ENCODE results near the gene ZNF783. TPM values are rescaled to one million over a fixed set of nuclear protein-coding genes. Genes with fewer than 3 reads are reported as not detected.
"Not testable (repeated sequence)": the region's sequence is repeated elsewhere in the genome, so short reads cannot be mapped to it uniquely, and the experiment has no call there.

ZNF783 gene
- total RNA-seq, 1 donor from 2014 or later = 5.1 TPM

DNA sequence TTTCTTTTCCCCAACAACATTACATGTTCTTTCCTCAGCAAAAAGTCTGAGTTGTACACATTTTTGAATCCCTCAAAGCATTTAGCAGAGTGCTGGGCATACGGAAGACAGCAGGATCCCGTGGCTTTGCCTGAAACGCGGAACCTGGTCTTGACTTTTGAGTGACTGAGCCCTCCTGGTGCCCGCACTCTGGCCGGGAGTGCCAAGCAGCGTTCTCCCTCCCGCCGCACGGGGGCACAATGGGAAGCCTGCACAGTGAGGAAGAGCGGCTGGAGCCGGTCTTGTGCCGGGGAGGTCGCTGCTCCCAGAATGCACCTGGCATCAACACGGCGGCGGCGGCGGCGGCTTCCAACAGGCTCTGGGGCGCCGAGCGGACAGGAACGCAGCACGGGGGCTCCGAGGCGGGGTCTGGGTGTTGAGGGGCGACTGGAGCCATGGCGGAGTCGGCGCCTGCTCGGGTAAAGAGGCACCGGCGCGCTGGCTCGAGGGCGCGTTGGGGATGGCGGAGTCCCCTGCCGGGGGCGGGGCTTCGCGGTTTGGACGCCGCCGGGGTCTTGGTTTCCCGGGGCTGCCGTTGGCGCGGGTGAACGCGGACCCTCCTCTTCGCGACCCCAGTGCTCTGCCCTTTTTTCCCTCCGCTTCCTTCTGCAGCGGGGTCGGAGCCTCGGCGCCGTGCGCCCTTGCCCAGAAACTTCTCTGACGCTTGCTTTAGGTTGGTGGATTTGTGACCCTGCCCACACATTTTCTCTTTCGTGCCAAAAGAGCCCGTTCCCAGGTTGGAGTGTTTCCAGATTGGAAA lies 22.5 kb upstream of the ZNF783 start, which contains the start of gene ZNF212:
ZNF212 (plus strand) TSS at position 307 of the 799 bp plus-strand sequence; CDS start at position 435, 128 bp downstream.
- peak; percentile 99 for ATAC-seq
- peak; percentile 93 for DNase-seq (ENCODE audit: low spot score)

DNA sequence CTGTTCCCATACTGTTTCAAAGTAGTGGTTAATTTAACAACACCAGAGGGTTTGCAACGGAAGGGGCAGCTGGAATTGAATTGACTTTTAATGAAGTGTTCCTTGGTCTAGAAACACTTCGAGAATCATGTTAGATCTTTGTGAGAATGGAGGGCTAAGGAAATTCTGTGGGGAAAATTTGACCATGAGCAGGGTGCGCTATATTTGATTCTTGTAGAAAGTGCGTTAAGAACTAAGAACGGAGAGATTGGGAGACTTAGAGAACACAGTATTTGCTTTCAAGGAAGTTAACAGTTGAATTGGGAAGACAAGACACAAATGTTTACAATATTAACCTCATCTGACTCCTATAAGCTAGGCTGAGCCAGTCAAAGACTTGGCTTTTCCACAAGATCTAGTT lies 21.4 kb upstream of the ZNF783 start:
- ATAC-seq = no peak
- no peak for DNase-seq (ENCODE audit: low spot score)

DNA sequence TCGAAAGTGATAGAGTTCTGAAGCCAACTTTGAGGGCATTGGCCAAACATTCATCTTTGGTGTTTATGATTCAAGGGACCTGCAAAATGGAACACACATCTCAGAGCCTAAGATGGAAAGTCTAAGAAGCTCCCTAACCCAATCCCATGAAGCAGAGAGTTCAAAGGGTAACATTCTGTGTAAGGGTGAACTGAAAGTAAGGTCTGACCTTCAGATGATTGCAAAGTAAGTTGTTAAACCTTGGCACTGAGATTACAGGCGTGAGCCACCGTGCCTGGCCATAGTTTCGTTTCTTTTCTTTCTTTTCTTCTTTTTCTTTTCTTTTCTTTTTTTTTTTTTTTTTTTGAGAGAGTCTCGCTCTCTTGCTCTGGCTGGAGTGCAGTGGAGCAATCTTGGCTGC lies 20.3 kb upstream of the ZNF783 start:
- DNase-seq (ENCODE audit: low spot score) (no peak), ATAC-seq (peak; percentile 60)

DNA sequence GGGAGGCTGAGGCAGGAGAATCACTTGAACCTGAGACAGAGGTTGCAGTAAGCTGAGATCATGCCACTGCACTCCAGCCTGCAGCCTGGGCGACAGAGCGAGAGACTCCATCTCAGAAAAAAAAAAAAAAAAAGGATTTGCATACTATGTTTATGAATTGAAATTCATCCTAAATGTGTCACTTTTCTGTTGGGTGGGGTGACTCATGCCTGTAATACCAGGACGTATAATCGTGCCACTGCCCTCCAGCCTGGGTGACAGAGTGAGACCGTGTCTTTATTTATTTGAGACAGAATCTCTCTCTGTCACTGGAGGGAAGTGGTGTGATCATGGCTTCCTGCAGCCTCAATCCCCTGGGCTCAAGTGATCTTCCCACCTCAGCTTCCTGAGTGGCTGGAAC lies 16.8 kb upstream of the ZNF783 start:
- ATAC-seq (no peak), DNase-seq (ENCODE audit: low spot score) (no peak)

DNA sequence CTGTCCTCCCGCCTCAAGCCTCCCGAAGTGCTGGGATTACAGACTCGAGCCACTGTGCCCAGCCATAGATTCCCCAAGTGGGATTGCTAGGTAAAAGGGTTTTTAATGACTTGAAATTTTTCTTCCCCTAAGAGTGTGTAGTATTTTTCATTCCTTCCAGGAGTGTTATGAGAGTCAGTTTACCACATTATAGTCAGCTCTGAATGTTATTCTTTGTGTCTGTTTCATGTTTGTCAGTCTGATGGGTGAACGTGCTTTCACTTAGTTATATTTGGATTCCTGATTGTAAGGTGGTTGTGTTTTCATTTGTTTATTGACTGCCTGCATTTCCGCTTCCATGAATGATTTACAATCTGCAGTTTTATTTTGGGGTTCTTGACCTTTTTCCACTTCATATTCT lies 16.3 kb upstream of the ZNF783 start:
- no peak for ATAC-seq
- DNase-seq (ENCODE audit: low spot score) = no peak

DNA sequence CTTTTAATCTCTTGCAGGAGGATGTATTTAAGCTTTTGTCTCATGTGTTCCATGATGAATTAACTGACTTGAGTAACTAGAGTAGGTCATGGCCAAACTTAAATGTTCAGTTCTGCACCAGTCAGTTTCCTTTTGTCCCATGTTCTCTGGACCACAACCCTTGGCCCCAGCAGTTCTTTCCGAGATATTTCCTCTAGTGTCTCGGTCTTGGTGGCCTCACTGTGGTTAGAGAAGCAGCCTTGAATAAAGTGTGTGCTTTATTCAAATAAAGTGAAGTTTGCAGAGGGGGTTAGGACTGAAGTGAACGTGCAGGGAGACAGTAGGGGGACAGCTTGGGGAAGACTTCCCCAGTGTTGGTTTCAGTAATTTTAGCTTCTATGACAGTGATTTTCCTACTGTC lies 13.2 kb upstream of the ZNF783 start:
- ATAC-seq (no peak), DNase-seq (ENCODE audit: low spot score) (no peak)

DNA sequence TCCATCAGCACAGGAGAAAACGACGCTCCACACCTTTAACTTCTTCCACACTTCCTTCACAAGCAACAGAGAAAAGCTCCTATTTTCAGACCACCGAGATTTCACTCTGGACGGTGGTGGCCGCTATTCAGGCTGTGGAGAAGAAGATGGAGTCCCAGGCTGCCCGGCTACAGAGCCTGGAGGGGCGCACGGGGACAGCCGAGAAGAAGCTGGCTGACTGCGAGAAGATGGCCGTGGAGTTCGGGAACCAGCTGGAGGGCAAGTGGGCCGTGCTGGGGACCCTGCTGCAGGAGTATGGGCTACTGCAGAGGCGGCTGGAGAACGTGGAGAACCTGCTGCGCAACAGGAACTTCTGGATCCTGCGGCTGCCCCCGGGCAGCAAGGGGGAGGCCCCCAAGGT lies 11.8 kb upstream of the ZNF783 start:
- ATAC-seq; DNase-seq (ENCODE audit: low spot score): not testable (repeated sequence)

DNA sequence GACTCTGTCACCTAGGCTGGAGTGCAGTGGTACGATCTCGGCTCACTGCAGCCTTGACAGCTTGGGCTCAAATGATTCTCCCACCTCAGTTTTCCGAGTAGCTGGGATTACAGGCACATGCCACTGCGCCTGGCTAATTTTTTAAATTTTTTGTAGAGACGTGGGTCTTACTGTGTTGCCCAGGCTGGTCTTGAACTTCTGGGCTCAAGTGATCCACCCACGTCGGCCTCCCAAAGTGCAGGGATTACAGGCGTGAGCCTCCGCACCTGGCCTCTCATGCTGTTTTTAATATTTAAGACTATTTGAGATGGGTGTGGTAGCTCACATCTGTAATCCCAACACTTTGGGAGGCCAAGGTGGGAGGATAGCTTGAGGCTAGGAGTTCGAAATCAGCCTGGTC lies 10.5 kb upstream of the ZNF783 start:
- not testable (repeated sequence) for ATAC-seq; DNase-seq (ENCODE audit: low spot score)

DNA sequence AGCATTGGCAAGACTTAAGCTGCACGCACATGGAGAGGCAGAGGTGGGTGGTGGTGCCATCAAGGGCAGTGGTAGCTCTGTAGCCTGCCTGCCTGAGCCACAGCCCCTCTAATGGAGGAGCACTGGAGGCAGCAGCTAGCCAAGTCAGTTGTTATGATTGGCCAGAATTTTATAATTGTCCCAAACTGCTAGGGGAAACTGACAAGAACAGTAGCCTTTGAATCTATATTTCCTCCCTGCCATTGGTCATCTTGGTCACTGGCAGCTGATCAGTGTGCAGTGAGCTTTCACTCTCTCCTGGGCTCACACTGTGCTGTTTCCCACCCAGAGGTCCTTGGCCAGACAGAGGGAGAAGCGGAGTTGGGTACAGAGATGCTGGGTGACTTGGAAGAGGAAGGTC lies 9.6 kb upstream of the ZNF783 start:
- no peak for ATAC-seq
- DNase-seq (ENCODE audit: low spot score) = no peak

DNA sequence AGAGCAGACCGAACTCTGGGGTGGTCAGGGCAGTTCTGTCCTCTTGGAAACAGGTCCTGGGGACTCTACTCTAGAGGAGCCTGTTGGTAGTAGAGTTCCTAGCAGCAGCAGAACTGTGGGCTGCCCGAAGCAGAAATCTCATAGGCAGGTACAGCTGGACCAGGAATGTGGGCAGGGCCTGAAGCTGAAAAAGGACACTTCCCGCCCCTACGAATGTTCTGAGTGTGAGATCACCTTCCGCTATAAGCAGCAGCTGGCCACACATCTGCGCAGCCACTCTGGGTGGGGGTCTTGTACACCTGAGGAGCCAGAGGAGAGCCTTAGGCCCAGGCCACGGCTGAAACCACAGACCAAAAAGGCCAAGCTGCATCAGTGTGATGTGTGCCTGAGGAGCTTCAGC lies 8.3 kb upstream of the ZNF783 start:
- no peak for ATAC-seq
- no peak for DNase-seq (ENCODE audit: low spot score)

DNA sequence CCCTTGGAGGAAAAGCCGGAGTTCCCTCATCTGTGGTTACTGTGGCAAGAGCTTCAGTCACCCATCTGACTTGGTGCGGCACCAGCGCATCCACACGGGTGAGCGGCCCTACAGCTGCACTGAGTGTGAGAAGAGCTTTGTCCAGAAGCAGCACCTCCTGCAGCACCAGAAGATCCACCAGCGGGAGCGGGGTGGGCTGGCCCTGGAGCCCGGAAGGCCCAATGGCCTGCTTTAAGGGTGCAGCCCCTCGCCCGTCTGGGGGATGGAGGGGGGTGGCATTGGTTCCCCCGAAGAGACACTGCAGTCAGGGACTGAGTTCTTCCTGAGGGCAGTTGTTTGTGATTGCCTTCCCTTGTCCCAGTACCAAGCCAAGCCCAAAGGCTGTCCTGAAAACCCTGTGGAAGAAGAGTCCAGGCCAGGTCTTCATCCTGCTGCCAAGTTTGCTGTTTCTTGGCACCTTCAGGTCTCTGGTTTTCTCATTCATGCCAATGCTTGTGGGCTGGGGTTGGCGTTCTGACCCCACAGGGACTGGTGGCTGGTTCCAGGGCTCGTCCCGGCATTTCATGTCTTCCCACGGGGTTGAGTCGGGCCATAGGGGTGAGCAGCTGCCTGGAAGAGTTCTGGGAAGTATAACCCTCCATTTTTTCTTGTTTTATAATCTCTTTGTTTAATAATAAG lies 7.7 kb upstream of the ZNF783 start:
- ATAC-seq = no peak

DNA sequence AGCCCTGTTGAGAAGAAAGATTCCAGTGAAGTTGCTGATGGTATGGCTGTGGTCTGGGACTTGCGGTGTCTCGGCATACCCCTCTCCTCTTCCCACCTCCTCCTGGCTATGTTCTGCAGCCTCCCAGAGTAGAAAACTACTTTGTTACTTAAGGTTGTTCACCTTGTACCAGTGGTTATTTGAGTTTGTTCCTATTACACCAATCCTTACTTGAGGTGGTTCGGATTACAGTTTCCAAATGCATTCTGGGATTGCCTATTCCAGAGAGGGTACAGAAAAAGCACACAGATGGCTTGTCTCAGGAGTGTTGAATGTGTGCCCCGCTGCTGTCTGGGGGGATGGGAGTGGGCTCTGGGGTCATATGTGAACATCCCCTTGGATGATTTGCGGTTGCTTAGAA lies 6.8 kb upstream of the ZNF783 start:
- DNase-seq (ENCODE audit: low spot score) = no peak
- ATAC-seq = no peak

More for the DNA sequence above, 7.7 kb upstream of the ZNF783 start:
- no peak for DNase-seq (ENCODE audit: low spot score)

DNA sequence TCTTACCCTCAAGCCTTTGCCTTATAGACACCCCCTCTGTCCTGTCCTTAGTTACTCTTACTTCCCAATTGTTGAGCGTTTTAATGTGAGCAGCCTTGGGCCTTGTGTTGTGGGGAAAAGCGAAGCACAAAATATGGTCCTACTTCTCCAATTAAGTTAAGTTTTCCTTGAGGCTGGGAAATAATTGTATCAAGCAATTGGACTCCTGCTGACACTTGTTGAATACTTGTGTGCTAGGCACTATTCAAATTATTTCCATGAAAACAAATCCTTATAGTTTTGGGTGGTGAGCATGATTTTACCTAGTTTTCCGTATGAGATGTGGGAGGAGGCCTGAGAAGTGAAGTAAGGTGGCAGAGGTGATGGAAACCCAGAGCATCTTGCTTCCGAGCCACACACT lies 5.4 kb upstream of the ZNF783 start:
- ATAC-seq (no peak), DNase-seq (ENCODE audit: low spot score) (no peak)

DNA sequence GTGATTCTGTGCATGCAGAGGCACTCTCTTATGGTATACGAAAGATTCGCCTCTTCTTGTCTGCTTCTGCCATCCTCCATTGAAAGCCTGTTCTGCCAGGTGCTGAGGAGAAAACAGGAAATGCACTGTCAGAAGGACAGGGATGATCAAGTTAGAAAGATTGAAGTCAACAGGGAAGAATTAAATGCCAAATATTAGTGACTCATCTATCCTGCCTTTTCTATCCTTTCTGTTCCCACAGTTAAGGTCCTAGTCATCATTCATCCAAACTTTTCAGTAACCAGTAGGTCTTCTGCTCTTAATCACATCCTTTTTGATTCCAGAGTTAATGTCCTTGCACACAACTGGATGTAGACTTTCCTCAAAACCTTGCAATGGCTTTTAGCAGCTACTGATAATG lies 4.8 kb upstream of the ZNF783 start:
- no peak for ATAC-seq

DNA sequence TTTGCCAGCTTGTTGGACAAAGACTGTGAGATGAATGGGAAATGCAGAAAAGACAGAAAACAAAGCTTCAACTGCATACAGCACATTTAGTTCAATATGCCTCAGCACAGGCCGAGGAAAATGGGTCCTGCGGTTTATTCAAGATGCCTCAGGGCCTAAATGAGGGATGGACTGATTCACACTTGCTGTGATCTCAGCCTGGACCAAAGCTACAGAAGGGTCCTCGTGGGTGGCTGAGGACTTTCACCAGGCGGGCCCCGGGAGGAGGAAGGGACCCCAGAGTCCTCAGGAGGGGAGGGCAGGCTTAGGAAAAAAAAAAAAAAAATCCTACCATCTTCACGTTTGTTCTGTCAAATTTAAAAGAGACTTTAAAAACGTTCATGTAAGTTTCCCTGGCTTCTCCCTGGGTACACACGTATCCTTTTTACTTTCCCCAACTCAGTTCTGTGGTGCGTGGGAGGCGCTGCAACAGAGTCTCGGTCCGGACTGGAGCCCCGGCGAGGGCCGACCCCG lies 624 bp upstream of the ZNF783 start:
- peak; percentile 8 for ATAC-seq

More for the DNA sequence above, 4.8 kb upstream of the ZNF783 start:
- no peak for DNase-seq (ENCODE audit: low spot score)

DNA sequence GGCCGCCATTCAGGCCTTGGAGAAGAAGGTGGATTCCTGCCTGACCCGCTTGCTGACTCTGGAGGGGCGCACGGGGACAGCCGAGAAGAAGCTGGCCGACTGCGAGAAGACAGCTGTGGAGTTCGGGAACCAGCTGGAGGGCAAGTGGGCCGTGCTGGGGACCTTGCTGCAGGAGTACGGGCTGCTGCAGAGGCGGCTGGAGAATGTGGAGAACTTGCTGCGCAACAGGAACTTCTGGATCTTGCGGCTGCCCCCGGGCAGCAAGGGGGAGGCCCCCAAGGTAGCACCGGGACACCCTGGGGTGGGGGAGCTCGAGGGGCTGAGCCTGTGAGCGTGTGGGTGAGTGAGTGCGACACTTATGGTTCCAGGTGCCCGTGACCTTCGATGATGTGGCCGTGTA lies 4.5 kb downstream of the ZNF783 start:
- DNase-seq (ENCODE audit: low spot score) (no peak), ATAC-seq (no peak)

More for the DNA sequence above, 624 bp upstream of the ZNF783 start:
- no peak for DNase-seq (ENCODE audit: low spot score)

DNA sequence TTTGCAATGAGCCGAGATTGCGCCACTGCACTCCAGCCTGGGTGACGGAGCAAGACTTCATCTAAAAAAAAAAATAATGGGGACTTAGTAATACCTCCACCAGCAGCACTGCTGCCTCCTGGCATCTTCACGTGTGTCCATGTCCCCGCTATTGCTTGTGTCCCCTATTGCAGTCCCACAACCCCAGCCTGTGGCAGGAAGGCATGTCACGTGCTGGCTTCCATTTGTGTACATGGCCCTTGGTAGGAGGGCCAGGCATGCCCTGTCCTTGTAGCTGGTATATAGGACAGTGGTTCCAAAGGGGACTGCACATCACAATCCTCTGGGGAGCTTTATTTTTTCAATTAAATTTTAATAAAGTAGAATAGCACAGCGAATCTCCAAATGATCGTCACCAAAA lies 5.7 kb downstream of the ZNF783 start:
- no peak for DNase-seq (ENCODE audit: low spot score)
- no peak for ATAC-seq

DNA sequence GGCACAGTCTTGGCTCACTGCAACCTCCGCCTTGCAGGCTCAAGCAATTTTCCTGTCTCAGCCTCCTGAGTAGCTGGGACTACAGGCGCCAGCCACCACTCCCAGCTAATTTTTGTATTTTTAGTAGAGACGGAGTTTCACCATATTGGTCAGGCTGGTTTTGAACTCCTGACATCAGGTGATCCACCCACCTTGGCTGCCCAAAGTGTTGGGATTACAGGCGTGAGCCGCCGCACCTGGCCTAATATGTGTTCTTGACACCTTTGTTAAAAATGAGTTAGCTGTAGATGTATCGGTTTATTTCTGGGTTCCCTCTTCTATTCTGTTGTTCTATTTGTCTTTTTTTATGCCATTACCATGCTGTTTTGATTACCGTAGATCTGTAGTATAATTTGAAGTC lies 12.4 kb downstream of the ZNF783 start:
- DNase-seq (ENCODE audit: low spot score); ATAC-seq: not testable (repeated sequence)

DNA sequence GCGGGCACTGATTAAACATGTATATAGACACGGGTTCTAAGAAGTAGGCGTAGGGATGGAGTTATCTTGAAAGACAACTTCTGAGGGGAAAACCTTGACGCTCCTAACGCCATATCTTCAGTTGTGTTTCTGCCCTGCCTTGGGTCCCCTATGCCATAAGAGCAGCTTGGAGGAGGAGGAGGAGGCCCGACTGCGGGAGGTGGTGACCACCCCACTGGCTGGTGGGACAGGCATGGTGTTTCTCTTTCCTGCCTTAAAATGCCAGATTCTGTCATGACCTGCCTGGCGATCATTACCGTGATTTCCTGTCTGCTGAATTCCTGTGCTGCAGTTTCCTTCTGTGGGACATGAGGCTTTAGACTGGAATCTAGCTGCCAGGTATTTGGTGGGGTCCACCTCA lies 15.9 kb downstream of the ZNF783 start:
- DNase-seq (ENCODE audit: low spot score) (no peak), ATAC-seq (no peak)

DNA sequence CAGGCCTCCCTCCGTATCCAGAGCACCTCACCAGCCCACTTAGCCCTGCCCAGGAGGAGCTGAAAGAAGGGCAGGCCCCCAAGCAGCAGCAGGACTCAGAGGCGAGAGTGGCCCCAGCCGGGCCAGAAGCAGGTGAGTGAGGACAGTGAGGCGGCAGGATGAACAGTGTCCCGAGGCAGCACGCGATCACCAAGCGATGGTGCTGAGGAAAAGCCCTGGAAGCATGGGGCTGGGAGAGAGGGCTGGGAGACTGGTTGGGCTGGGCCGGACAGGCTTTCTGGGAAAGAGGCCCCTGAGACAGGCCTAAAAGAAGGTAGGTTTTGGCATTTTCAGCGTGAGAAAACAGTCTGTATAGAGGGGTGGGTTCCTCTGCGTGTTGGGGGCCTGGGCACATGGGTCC lies 16.4 kb downstream of the ZNF783 start:
- DNase-seq (ENCODE audit: low spot score) (no peak), ATAC-seq (no peak)

DNA sequence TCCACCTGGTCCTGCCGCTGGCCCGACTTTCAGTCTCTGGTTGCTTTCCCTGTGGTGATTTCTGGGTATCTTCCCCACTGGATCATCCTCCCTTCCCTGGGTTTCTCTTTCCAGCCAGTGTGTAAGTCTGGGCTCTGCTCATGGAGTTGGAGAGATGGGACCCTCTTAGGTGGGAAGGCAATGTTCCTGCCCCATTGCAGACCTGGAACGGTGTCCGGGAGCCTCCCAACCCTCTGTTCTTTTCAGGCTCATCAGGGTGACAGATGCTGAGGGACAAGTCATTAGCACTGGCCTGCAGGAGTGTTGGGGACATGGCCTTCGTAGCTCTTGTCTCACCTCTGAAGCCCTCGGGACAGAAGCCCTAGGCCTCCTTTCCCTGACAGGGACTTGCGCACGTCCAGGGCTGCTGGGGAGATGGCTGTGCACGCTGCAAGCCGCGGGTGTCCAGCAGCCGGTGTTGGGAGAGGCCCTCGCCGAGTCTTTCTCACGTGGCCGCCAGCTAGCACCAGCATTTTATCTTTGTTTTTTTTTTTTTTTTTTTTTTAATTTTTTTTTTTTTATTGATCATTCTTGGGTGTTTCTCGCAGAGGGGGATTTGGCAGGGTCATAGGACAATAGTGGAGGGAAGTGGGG lies 17.2 kb downstream of the ZNF783 start:
- no peak for DNase-seq (ENCODE audit: low spot score)
- no peak for ATAC-seq

DNA sequence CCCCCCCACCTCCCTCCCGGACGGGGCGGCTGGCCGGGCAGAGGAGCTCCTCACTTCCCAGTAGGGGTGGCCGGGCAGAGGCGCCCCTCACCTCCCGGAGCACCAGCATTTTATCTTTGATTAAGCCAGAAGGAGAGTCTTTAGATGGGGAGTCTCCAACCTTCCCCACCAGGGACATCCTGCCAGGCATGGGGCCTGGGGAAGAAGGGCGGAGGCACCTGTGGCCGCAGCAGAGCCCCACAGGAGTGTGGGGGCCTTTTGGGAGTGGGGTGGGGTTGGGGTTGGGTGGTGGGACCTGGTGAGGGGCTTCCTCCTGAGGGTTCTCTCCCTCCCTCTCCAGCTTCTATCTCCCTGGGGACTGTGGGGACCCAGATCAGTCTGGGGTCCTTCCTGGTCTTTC lies 18.2 kb downstream of the ZNF783 start:
- DNase-seq (ENCODE audit: low spot score) (no peak), ATAC-seq (no peak)
